GM12878 (cell line): ENCODE results near the gene DMRTB1. TPM values are rescaled to one million over a fixed set of nuclear protein-coding genes. Genes with fewer than 3 reads are reported as not detected.

Experiments used
- ATAC-seq: fragments of 200-7000 bp; cut with Tn5 transposase; 3 replicates; pipeline ENCODE4 v1.9.1; 2020; ENCODE audit warnings: mild to moderate bottlenecking, moderate library complexity
- BruUV-seq: library from RNA; stranded (reverse); fragments of 400-500 nt; replicated peaks from 2 replicates; lab custom pipeline; 2021; lab: Mats Ljungman, UMichigan
- CTCF ChIA-PET: fragments of 300-600 bp; sonication (Branson Sonifier 250); formaldehyde crosslinking; extraction: SDS; loops from one replicate; lab custom pipeline; 2021; ENCODE audit warnings: inconsistent platforms; lab: Yijun Ruan, JAX
- POLR2A ChIA-PET: fragments of 350-600 bp; formaldehyde crosslinking; extraction: SDS; loops from one replicate; lab custom pipeline; 2021; ENCODE audit warnings: inconsistent platforms; lab: Charles Lee
- RAD21 ChIA-PET: fragments of 300-600 bp; sonication (Branson Sonifier 250); formaldehyde crosslinking; loops from one replicate; lab custom pipeline; 2023; ENCODE audit warnings: antibody characterized with exemption; ENCODE audit not compliant: unreplicated experiment; lab: Charles Lee
- SMC1A ChIA-PET: fragments of 300-600 bp; sonication (Branson Sonifier 250); formaldehyde crosslinking; loops from one replicate; lab custom pipeline; 2023; ENCODE audit not compliant: unreplicated experiment, uncharacterized antibody; lab: Charles Lee
- DNase-seq: peaks from one replicate; pipeline ENCODE4 v3.0.0-alpha.2; 2011; ENCODE audit warnings: low read depth, low spot score
- FAIRE-seq: peaks from 3 replicates; lab custom pipeline; 2011; peaks lifted over from hg19 to GRCh38; lab: Jason Lieb, UNC
- H2AFZ ChIP-seq: 2 replicates; pipeline ENCODE4 v1.6.0; 2011; ENCODE audit warnings: low read depth, low read length, control low read depth; ENCODE audit not compliant: control insufficient read depth
- H3K27ac ChIP-seq: 2 replicates; pipeline ENCODE4 v1.5.1; 2011; ENCODE audit warnings: control low read depth; ENCODE audit not compliant: control insufficient read depth, insufficient read depth
- H3K27me3 ChIP-seq, 2 experiments: replicated peaks in 1 of 2; 2 replicates each; pipeline versions ENCODE4 v1.6.0 to v1.6.1; 2011; ENCODE audit warnings: low read length in 1 of 2; ENCODE audit not compliant: control insufficient read depth in 2 of 2, insufficient read depth in 2 of 2
- H3K36me3 ChIP-seq, 2 experiments: 2 replicates each; pipeline ENCODE4 v1.5.1; 2011; ENCODE audit warnings: low read length in 1 of 2; ENCODE audit not compliant: control insufficient read depth in 2 of 2, insufficient read depth in 2 of 2
- H3K4me1 ChIP-seq: 2 replicates; pipeline ENCODE4 v1.6.1; 2011; ENCODE audit warnings: mild to moderate bottlenecking, low read length, moderate library complexity, mixed read lengths; ENCODE audit not compliant: control insufficient read depth, insufficient read depth
- H3K4me2 ChIP-seq: 2 replicates; pipeline ENCODE4 v1.6.0; 2011; ENCODE audit warnings: control low read depth; ENCODE audit not compliant: control insufficient read depth, insufficient read depth
- H3K4me3 ChIP-seq: fragments of 200-600 bp; sonication (generic); 2 replicates; pipeline ENCODE4 v1.5.1; 2016
- H3K79me2 ChIP-seq: 2 replicates; pipeline ENCODE4 v1.6.0; 2011; ENCODE audit warnings: low read length; ENCODE audit not compliant: control insufficient read depth, insufficient read depth
- H3K9ac ChIP-seq: 2 replicates; pipeline ENCODE4 v1.8.0; 2011; ENCODE audit warnings: low read length, control low read depth, mixed read lengths; ENCODE audit not compliant: control insufficient read depth, insufficient read depth
- H3K9me3 ChIP-seq: replicated peaks from 3 replicates; pipeline ENCODE4 v1.5.1; 2011; ENCODE audit warnings: mild to moderate bottlenecking, low read length; ENCODE audit not compliant: control insufficient read depth, insufficient read depth
- H4K20me1 ChIP-seq: 2 replicates; pipeline ENCODE4 v1.6.0; 2011; ENCODE audit not compliant: control insufficient read depth, insufficient read depth
- BHLHE40 ChIP-seq, 2 experiments: fragments of 450-650 bp in 1 of 2; IDR thresholded peaks; 2 replicates each; pipeline ENCODE4 v1.6.1; 2011 to 2017; ENCODE audit warnings: low read depth in 2 of 2, borderline replicate concordance in 1 of 2, improper control_type of control experiment in 1 of 2, low read length in 1 of 2, mild to moderate bottlenecking in 1 of 2
- BRCA1 ChIP-seq: IDR thresholded peaks from 2 replicates; pipeline ENCODE4 v1.6.1; 2011; ENCODE audit warnings: low read depth, low read length, improper control_type of control experiment
- KDM1A ChIP-seq: fragments of 200-600 bp; sonication (generic); IDR thresholded peaks from 2 replicates; pipeline ENCODE4 v1.6.1; 2016; ENCODE audit warnings: borderline replicate concordance
- MEF2B ChIP-seq: fragments of 450-650 bp; IDR thresholded peaks from 2 replicates; pipeline ENCODE4 v1.6.1; 2018; ENCODE audit warnings: mild to moderate bottlenecking, moderate library complexity; ENCODE audit not compliant: partially characterized antibody, poor library complexity, severe bottlenecking
- NFYA ChIP-seq: IDR thresholded peaks from 2 replicates; pipeline ENCODE4 v1.6.1; 2011; ENCODE audit warnings: low read depth, mild to moderate bottlenecking, low read length, improper control_type of control experiment, borderline replicate concordance
- STAT1 ChIP-seq: fragments of 450-650 bp; conservative IDR thresholded peaks from 2 replicates; pipeline ENCODE4 v1.6.1; 2014; ENCODE audit warnings: antibody characterized with exemption, mild to moderate bottlenecking
- WGBS: methylation state at CpG from one replicate; pipeline ENCODE4 v1.1.6; 2016; ENCODE audit warnings: low lambda C conversion rate; ENCODE audit not compliant: insufficient replicate concordance, insufficient coverage; ENCODE audit errors: missing lambda C conversion rate; 5-methylcytosine and 5-hydroxymethylcytosine counted together
- in situ Hi-C: fragments of 300-500 bp; cut with MboI; formaldehyde crosslinking; loops from 9 replicates; pipeline ENCODE4 v1.14.3; 2018; ENCODE audit warnings: mixed read lengths
- intact Hi-C: fragments of 100-400 bp; cut with micrococcal nuclease; formaldehyde crosslinking; loops from one replicate; pipeline ENCODE4 v1.14.2; 2022; ENCODE audit not compliant: unreplicated experiment
- polyA plus RNA-seq, 11 experiments: library from polyadenylated mRNA; depleted of rRNA in 4 of 11; unstranded in 6 of 11; stranded (reverse) in 5 of 11; fragments of >200 nt; fragmentation: Nextera tagmentation in 4 of 11; fragmentation: Illumina TruSeq in 1 of 11; extraction: Ambion mirVana in 4 of 11; extraction: Trizol in 1 of 11; gene quantifications; 1 replicate in 1 of 11; 2 replicates in 10 of 11; pipeline versions ENCODE4 v1.2.1 to v1.2.3, GENCODE V29; 2011 to 2016; ENCODE audit warnings: inconsistent platforms in 2 of 11, missing spikeins in 2 of 11, low read depth in 1 of 11
- total RNA-seq, 4 experiments: library from RNA; depleted of rRNA in 3 of 4; stranded (reverse); fragments of >200 nt in 3 of 4; fragmentation: Illumina TruSeq in 1 of 4; extraction: Trizol in 1 of 4; gene quantifications; 2 replicates each; pipeline versions ENCODE4 v1.2.1 to v1.2.3, GENCODE V29; 2013 to 2021
- TF ChIP-seq, protein P1 (sequence below): fragments of 450-650 bp; formaldehyde crosslinking; IDR thresholded peaks from 2 replicates; pipeline ENCODE4 v1.5.0; 2022; ENCODE audit warnings: mild to moderate bottlenecking, missing genetic modification characterization
- TF ChIP-seq, protein P2 (sequence below): fragments of 450-650 bp; IDR thresholded peaks from 2 replicates; pipeline ENCODE4 v1.6.1; 2017; ENCODE audit warnings: low read depth, mild to moderate bottlenecking, moderate library complexity
- TF ChIP-seq, protein P3 (sequence below): fragments of 450-650 bp; conservative IDR thresholded peaks from 2 replicates; pipeline ENCODE4 v1.6.1; 2017; ENCODE audit warnings: mild to moderate bottlenecking, moderate library complexity
- TF ChIP-seq, protein P4 (sequence below): IDR thresholded peaks from 2 replicates; pipeline ENCODE4 v1.6.1; 2011; ENCODE audit warnings: low read depth, low read length, improper control_type of control experiment, borderline replicate concordance
- TF ChIP-seq, protein P5 (sequence below): fragments of 450-650 bp; IDR thresholded peaks from 2 replicates; pipeline ENCODE4 v1.6.1; 2017; ENCODE audit warnings: antibody characterized with exemption, mild to moderate bottlenecking, moderate library complexity

DMRTB1 gene
- total and polyA plus RNA-seq, 10 of the 15 experiments (the other 5 are each of a cell fraction or from before 2014, with no cell fraction given) = not detected

DNA sequence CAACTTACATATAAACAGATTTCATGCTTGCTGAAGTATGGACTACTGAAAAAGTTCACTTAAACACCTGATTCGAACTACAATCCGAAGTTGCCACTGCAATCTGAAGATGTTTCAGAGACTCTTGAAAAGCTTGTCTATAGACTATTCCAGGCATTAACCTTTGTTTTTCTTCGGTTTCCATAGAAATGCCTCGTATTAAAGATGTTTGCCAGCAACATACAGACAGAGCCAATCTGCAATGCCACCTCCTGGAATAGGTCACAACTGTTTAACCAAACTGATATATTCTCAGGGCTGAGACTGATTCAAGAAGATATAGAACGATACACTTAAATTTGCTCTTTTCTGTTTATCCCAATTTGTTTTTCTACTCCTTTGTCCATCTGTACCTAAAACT lies 28.9 kb upstream of the DMRTB1 start:
- peaks cover 0 to 1% of the 10 kb centered on the region in 2 experiments; a peak in 2 of 4 replicates for H3K27me3 ChIP-seq
- POLR2A ChIA-PET = no interaction called here
- H3K4me1 ChIP-seq = no peaks in the 10 kb centered on the region
- RAD21 ChIA-PET = interaction anchor here (0.5 to 1.1 kb wide), 2 partner anchors 37 to 529 kb away, joined by 3 to 6 read pairs; no protein-coding TSS in a partner anchor
- H3K79me2 ChIP-seq = no peaks in the 10 kb centered on the region
- no peak overlapping the region for H3K9ac ChIP-seq
- H3K36me3 ChIP-seq = no peaks in the 10 kb centered on the region
- H2AFZ ChIP-seq = no peak overlapping the region
- SMC1A ChIA-PET = interaction anchor here (1.0 to 1.7 kb wide), 5 partner anchors 10 to 35 kb away, joined by 3 to 5 read pairs (median 4); no protein-coding TSS in a partner anchor
- in situ Hi-C loops (no loop called here), intact Hi-C loops (no loop called here)
- H4K20me1 ChIP-seq = no peaks in the 10 kb centered on the region
- FAIRE-seq (no peak), DNase-seq (no peak), ATAC-seq (no peak)
- H3K4me3 ChIP-seq = no peak overlapping the region
- BruUV-seq = no TSS peak
- no peak overlapping the region for H3K4me2 ChIP-seq
- H3K9me3 ChIP-seq = no peaks in the 10 kb centered on the region; the same call in 2 of the 3 replicates
- CTCF ChIA-PET = interaction anchor here (0.6 to 1.3 kb wide), 4 partner anchors 18 to 54 kb away, joined by 3 to 5 read pairs (median 3); no protein-coding TSS in a partner anchor
- no peak overlapping the region for H3K27ac ChIP-seq
- 45% methylated on average over 5 of the region's 5 CpGs for WGBS
- TF ChIP-seq, protein P1, sequence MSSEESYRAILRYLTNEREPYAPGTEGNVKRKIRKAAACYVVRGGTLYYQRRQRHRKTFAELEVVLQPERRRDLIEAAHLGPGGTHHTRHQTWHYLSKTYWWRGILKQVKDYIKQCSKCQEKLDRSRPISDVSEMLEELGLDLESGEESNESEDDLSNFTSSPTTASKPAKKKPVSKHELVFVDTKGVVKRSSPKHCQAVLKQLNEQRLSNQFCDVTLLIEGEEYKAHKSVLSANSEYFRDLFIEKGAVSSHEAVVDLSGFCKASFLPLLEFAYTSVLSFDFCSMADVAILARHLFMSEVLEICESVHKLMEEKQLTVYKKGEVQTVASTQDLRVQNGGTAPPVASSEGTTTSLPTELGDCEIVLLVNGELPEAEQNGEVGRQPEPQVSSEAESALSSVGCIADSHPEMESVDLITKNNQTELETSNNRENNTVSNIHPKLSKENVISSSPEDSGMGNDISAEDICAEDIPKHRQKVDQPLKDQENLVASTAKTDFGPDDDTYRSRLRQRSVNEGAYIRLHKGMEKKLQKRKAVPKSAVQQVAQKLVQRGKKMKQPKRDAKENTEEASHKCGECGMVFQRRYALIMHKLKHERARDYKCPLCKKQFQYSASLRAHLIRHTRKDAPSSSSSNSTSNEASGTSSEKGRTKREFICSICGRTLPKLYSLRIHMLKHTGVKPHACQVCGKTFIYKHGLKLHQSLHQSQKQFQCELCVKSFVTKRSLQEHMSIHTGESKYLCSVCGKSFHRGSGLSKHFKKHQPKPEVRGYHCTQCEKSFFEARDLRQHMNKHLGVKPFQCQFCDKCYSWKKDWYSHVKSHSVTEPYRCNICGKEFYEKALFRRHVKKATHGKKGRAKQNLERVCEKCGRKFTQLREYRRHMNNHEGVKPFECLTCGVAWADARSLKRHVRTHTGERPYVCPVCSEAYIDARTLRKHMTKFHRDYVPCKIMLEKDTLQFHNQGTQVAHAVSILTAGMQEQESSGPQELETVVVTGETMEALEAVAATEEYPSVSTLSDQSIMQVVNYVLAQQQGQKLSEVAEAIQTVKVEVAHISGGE (CRISPR knock-in tag) = no peak
- TF ChIP-seq, protein P2, sequence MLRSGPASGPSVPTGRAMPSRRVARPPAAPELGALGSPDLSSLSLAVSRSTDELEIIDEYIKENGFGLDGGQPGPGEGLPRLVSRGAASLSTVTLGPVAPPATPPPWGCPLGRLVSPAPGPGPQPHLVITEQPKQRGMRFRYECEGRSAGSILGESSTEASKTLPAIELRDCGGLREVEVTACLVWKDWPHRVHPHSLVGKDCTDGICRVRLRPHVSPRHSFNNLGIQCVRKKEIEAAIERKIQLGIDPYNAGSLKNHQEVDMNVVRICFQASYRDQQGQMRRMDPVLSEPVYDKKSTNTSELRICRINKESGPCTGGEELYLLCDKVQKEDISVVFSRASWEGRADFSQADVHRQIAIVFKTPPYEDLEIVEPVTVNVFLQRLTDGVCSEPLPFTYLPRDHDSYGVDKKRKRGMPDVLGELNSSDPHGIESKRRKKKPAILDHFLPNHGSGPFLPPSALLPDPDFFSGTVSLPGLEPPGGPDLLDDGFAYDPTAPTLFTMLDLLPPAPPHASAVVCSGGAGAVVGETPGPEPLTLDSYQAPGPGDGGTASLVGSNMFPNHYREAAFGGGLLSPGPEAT = no peak
- TF ChIP-seq MEF2B = no peak
- TF ChIP-seq, protein P3, sequence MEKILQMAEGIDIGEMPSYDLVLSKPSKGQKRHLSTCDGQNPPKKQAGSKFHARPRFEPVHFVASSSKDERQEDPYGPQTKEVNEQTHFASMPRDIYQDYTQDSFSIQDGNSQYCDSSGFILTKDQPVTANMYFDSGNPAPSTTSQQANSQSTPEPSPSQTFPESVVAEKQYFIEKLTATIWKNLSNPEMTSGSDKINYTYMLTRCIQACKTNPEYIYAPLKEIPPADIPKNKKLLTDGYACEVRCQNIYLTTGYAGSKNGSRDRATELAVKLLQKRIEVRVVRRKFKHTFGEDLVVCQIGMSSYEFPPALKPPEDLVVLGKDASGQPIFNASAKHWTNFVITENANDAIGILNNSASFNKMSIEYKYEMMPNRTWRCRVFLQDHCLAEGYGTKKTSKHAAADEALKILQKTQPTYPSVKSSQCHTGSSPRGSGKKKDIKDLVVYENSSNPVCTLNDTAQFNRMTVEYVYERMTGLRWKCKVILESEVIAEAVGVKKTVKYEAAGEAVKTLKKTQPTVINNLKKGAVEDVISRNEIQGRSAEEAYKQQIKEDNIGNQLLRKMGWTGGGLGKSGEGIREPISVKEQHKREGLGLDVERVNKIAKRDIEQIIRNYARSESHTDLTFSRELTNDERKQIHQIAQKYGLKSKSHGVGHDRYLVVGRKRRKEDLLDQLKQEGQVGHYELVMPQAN = no peak
- no peak for TF ChIP-seq KDM1A
- TF ChIP-seq BRCA1 = no peak
- TF ChIP-seq, protein P4, sequence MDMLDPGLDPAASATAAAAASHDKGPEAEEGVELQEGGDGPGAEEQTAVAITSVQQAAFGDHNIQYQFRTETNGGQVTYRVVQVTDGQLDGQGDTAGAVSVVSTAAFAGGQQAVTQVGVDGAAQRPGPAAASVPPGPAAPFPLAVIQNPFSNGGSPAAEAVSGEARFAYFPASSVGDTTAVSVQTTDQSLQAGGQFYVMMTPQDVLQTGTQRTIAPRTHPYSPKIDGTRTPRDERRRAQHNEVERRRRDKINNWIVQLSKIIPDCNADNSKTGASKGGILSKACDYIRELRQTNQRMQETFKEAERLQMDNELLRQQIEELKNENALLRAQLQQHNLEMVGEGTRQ = no peak
- TF ChIP-seq, protein P5, sequence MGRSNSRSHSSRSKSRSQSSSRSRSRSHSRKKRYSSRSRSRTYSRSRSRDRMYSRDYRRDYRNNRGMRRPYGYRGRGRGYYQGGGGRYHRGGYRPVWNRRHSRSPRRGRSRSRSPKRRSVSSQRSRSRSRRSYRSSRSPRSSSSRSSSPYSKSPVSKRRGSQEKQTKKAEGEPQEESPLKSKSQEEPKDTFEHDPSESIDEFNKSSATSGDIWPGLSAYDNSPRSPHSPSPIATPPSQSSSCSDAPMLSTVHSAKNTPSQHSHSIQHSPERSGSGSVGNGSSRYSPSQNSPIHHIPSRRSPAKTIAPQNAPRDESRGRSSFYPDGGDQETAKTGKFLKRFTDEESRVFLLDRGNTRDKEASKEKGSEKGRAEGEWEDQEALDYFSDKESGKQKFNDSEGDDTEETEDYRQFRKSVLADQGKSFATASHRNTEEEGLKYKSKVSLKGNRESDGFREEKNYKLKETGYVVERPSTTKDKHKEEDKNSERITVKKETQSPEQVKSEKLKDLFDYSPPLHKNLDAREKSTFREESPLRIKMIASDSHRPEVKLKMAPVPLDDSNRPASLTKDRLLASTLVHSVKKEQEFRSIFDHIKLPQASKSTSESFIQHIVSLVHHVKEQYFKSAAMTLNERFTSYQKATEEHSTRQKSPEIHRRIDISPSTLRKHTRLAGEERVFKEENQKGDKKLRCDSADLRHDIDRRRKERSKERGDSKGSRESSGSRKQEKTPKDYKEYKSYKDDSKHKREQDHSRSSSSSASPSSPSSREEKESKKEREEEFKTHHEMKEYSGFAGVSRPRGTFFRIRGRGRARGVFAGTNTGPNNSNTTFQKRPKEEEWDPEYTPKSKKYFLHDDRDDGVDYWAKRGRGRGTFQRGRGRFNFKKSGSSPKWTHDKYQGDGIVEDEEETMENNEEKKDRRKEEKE = no peak
- no peak for TF ChIP-seq STAT1
- TF ChIP-seq NFYA = no peak
- no peak for TF ChIP-seq BHLHE40 (IDR thresholded peaks at IDR 0.05; ENCODE audit: borderline replicate concordance in 1 of 2, low read depth in 2 of 2, low read length in 1 of 2)
